ENCODE data around the gene CIDEC. TPM values are rescaled to one million over a fixed set of nuclear protein-coding genes. Genes with fewer than 3 reads are reported as not detected.

Gene CIDEC
- total and polyA plus RNA-seq, 8 donors, result 0.16 to 11.5 (median 1.1) TPM; not detected in 1

DNA sequence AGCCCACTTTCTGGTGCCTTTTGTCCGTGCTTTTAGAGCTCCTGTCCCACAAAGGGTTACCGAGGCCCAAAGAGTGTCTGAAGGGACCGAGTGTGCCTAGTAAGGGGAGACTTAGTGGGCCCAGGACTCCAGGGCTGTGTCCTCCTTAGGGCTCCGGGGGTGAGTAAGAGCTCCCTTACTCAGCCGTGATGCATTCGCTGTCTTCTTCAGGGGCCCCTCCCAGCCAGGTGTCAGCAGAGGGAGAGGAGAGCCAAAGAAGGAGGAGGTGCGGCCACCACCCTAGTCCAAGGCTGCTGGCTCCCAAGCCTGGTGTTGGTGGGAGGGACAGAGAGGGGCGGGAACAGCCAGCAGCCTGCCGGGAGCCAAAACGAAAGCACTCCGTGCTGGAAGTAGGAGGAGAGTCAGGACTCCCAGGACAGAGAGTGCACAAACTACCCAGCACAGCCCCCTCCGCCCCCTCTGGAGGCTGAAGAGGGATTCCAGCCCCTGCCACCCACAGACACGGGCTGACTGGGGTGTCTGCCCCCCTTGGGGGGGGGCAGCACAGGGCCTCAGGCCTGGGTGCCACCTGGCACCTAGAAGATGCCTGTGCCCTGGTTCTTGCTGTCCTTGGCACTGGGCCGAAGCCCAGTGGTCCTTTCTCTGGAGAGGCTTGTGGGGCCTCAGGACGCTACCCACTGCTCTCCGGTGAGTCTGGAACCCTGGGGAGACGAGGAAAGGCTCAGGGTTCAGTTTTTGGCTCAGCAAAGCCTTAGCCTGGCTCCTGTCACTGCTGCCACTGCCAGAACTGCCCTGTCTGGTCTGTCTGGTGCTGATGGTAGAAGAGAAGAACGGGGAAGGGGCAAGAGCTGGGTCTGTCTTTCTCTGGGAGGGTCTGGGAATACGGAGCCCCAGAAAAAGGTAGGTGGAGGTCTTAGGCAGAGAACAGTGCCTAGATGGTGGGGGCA lies 37.0 kb upstream of the CIDEC start, which contains the start of gene IL17RC:
Gene IL17RC, plus strand, starts transcription at position 365 of the 947 bp plus-strand sequence. Its CDS starts 218 bp downstream, at position 583.
- peaks cover 0 to 1% (median 0%) of the 10 kb centered on the region in 3 donors for H3K36me3 ChIP-seq
- H3K27me3 ChIP-seq, result no peaks in the 10 kb centered on the region
- no peak for FAIRE-seq
- peak within 1 kb of the TSS; percentile 67 to 90 (median 82) for H3K27ac ChIP-seq
- peaks cover 17 to 24% (median 23%) of the 10 kb centered on the region in 3 donors for H3K4me1 ChIP-seq
- DNase-seq, result peak; percentile 87 to 96 (median 92)
- ATAC-seq, result peak; percentile 87 to 93 (median 89)
- intact Hi-C loops (cut with DNase I), result no loop called here
- peak within 1 kb of the TSS; percentile 47 to 71 (median 52) for H3K4me3 ChIP-seq
- H3K9me3 ChIP-seq, result no peaks in the 10 kb centered on the region
- no peak for TF ChIP-seq CTCF (IDR thresholded peaks at IDR 0.05)
- WGBS, 2 donors, result 3% methylated on average over 19 of the region's 19 CpGs

GRCh38 chr3:9916346-9916733 lies 36.3 kb upstream of the CIDEC start:
- ATAC-seq (peak in 2 of 4 donors; percentile 3 to 4), DNase-seq (no peak), FAIRE-seq (no peak)
- H3K36me3 ChIP-seq, result peaks cover 0 to 7% (median 0%) of the 10 kb centered on the region in 3 donors
- intact Hi-C loops (cut with DNase I), result no loop called here
- peak overlapping the region; percentile 67 to 90 (median 82) for H3K27ac ChIP-seq
- 51 to 53% methylated on average over 7 of the region's 7 CpGs for WGBS, 2 donors
- H3K27me3 ChIP-seq, result no peaks in the 10 kb centered on the region
- peaks cover 17 to 24% (median 23%) of the 10 kb centered on the region in 3 donors for H3K4me1 ChIP-seq
- H3K4me3 ChIP-seq, result peak overlapping the region in 3 of 4 donors; percentile 49 to 71 (median 56)
- no peaks in the 10 kb centered on the region for H3K9me3 ChIP-seq
- TF ChIP-seq CTCF (IDR thresholded peaks at IDR 0.05), result no peak

- Histone ChIP-seq H3K27me3 (no peaks in the 10 kb centered on the region), H3K27ac (peak overlapping the region; percentile 67 to 90 (median 82)), H3K4me3 (peak overlapping the region; percentile 42 to 71 (median 52)), H3K9me3 (no peaks in the 10 kb centered on the region), H3K4me1 (peaks cover 17 to 24% (median 23%) of the 10 kb centered on the region in 3 donors), H3K36me3 (peaks cover 0 to 7% (median 0%) of the 10 kb centered on the region in 3 donors)
- intact Hi-C loops (cut with DNase I), result no loop called here
- WGBS, 2 donors, result 1% methylated on average over 61 to 99 of the region's 99 CpGs
- FAIRE-seq (no peak), DNase-seq (peak; percentile 67 to 93 (median 74)), ATAC-seq (peak; percentile 54 to 73 (median 59))
- TF ChIP-seq CTCF (IDR thresholded peaks at IDR 0.05), result no peak
These were observed 35.4 kb upstream of the CIDEC start for GRCh38 chr3:9915254-9916141.

DNA sequence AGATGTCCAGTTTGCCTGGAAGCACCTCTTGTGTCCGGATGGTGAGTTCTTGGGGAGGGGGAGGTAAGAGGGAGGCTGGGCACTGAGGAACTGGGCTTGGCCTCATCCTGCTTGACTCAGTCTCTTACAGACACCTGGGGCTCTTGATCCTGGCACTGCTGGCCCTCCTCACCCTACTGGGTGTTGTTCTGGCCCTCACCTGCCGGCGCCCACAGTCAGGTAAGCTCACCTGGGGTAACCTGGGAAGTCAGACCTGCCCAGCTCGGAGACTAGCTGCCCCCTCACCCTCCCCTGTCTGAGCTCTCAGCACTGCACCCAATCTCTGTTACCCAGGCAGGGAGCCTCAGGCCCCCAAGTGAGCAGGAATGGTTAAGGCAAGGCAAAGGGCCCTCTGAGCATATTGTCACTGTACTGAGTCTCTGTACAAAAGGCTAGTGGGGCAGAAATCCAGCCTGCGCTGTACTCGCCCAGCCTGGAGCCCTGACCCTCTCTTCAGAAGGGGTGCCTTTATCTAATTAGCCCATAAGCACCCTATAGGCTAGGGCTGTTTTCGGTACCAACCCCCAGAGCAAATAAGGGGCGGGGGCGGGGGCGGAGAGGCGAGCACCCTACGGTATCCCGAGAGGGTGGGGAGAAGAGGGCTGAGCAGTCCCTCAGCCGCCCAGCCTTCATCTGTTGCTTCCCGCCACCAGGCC lies 34.7 kb upstream of the CIDEC start:
- Histone ChIP-seq H3K9me3 (no peaks in the 10 kb centered on the region), H3K4me3 (peak overlapping the region; percentile 42 to 71 (median 52)), H3K36me3 (peaks cover 0 to 7% (median 0%) of the 10 kb centered on the region in 3 donors), H3K27ac (peak overlapping the region; percentile 67 to 90 (median 82)), H3K4me1 (peaks cover 17 to 24% (median 23%) of the 10 kb centered on the region in 3 donors), H3K27me3 (no peaks in the 10 kb centered on the region)
- intact Hi-C loops (cut with DNase I), result no loop called here
- 25 to 27% methylated on average over 14 to 15 of the region's 15 CpGs for WGBS, 2 donors
- no peak for FAIRE-seq
- no peak for TF ChIP-seq CTCF (IDR thresholded peaks at IDR 0.05)
- DNase-seq, result peak in 2 of 6 donors; percentile 28 to 36
- no peak for ATAC-seq

Measured in pancreas (tissue), 10 donors.